Endodermal cell (in vitro differentiated cells): Measurements from ENCODE around the gene KEL. TPM values are rescaled to one million over a fixed set of nuclear protein-coding genes. Genes with fewer than 3 reads are reported as not detected.

Experiments
- DNase-seq: peaks from one replicate; pipeline ENCODE4 v3.0.0-alpha.2; 2017
- H3K27ac ChIP-seq: 2 replicates; pipeline ENCODE4 v1.5.1; 2013; ENCODE audit warnings: mild to moderate bottlenecking, low read depth, low read length, moderate library complexity
- H3K27me3 ChIP-seq: 2 replicates; pipeline ENCODE4 v1.6.1; 2013; ENCODE audit warnings: mild to moderate bottlenecking, low read length, moderate library complexity; ENCODE audit not compliant: insufficient read depth, control insufficient read depth, poor library complexity, severe bottlenecking
- H3K36me3 ChIP-seq: 2 replicates; pipeline ENCODE4 v1.7.0; 2013; ENCODE audit warnings: mild to moderate bottlenecking, low read length, moderate library complexity; ENCODE audit not compliant: control insufficient read depth, insufficient read depth
- H3K4me1 ChIP-seq: one replicate; pipeline ENCODE4 v1.7.0; 2013; ENCODE audit warnings: low read length; ENCODE audit not compliant: control insufficient read depth, insufficient read depth
- H3K4me3 ChIP-seq: 2 replicates; pipeline ENCODE4 v1.5.1; 2013; ENCODE audit warnings: mild to moderate bottlenecking, low read length, moderate library complexity
- H3K9ac ChIP-seq: 2 replicates; pipeline ENCODE4 v1.6.1; 2013; ENCODE audit warnings: mild to moderate bottlenecking, low read length, moderate library complexity; ENCODE audit not compliant: poor library complexity, severe bottlenecking; ENCODE audit errors: extremely low read depth
- H3K9me3 ChIP-seq: 2 replicates; pipeline ENCODE4 v1.6.1; 2013; ENCODE audit warnings: mild to moderate bottlenecking, low read length, moderate library complexity; ENCODE audit not compliant: control insufficient read depth
- H3K27ac Mint-ChIP-seq: 2 replicates; pipeline ENCODE4 v1.8.0; 2020; ENCODE audit warnings: mixed read lengths
- H3K27me3 Mint-ChIP-seq: 2 replicates; pipeline ENCODE4 v1.8.0; 2021; ENCODE audit warnings: mild to moderate bottlenecking, mixed read lengths; ENCODE audit not compliant: insufficient read depth
- H3K36me3 Mint-ChIP-seq: 2 replicates; pipeline ENCODE4 v1.8.0; 2020; ENCODE audit warnings: low read depth, mixed read lengths
- H3K4me1 Mint-ChIP-seq: 2 replicates; pipeline ENCODE4 v1.8.0; 2020; ENCODE audit warnings: mixed read lengths
- H3K4me3 Mint-ChIP-seq: 2 replicates; pipeline ENCODE4 v1.8.0; 2020; ENCODE audit warnings: mild to moderate bottlenecking, moderate library complexity, mixed read lengths
- H3K9me3 Mint-ChIP-seq: 2 replicates; pipeline ENCODE4 v1.8.0; 2020; ENCODE audit warnings: mild to moderate bottlenecking, mixed read lengths
- CTCF ChIP-seq: fragments of 200-600 bp; sonication (generic); conservative IDR thresholded peaks from 2 replicates; pipeline ENCODE4 v1.5.0; 2021; ENCODE audit warnings: antibody characterized with exemption, mild to moderate bottlenecking
- WGBS, 2 experiments: methylation state at CpG; one replicate each; pipeline versions ENCODE4 v1.1.5 to v1.1.7; 2013; ENCODE audit warnings: missing lambda C conversion rate in 2 of 2, mixed read lengths in 1 of 2; ENCODE audit not compliant: insufficient coverage in 1 of 2, insufficient read length in 1 of 2; 5-methylcytosine and 5-hydroxymethylcytosine counted together
- total RNA-seq, 2 donors: library from RNA; stranded (reverse); fragmentation: NEBNext Ultra II Directional in 1 of 2; extraction: Animal tissue kit (Norgen Biotek cat#: 25700) in 1 of 2; gene quantifications; 2 replicates in 1 of 2; 3 replicates in 1 of 2; pipeline ENCODE4 v1.2.1, GENCODE V29; 2021

Gene KEL
- total RNA-seq, 2 donors from 2014 or later, result 79.4 to 86.0 TPM

GRCh38 chr7:142960955-142961512, 1.1 kb downstream of the KEL start:
- peak overlapping the region; percentile 53 for H3K27ac Mint-ChIP-seq
- Histone ChIP-seq H3K9ac (no peak overlapping the region), H3K4me3 (peak overlapping the region; percentile 73), H3K4me1 (peaks cover 12% of the 10 kb centered on the region), H3K27me3 (no peaks in the 10 kb centered on the region), H3K36me3 (no peaks in the 10 kb centered on the region), H3K9me3 (no peaks in the 10 kb centered on the region), H3K27ac (no peak overlapping the region)
- DNase-seq, result no peak
- H3K27me3 Mint-ChIP-seq, result no peaks in the 10 kb centered on the region
- 73 to 89% methylated on average over 5 of the region's 5 CpGs for WGBS, 2 experiments
- H3K4me3 Mint-ChIP-seq, result peak overlapping the region; percentile 70
- peaks cover 84% of the 10 kb centered on the region for H3K4me1 Mint-ChIP-seq
- TF ChIP-seq CTCF, result peak; percentile 65
- peaks cover 36% of the 10 kb centered on the region for H3K36me3 Mint-ChIP-seq
- H3K9me3 Mint-ChIP-seq, result peaks cover 5% of the 10 kb centered on the region

- peaks cover 19% of the 10 kb centered on the region for H3K9me3 Mint-ChIP-seq
- H3K36me3 Mint-ChIP-seq, result peaks cover 51% of the 10 kb centered on the region
- no peak overlapping the region for H3K4me3 ChIP-seq
- H3K27me3 ChIP-seq, result no peaks in the 10 kb centered on the region
- no peak for TF ChIP-seq CTCF
- no peak overlapping the region for H3K27ac ChIP-seq
- H3K4me1 ChIP-seq, result peaks cover 12% of the 10 kb centered on the region
- H3K27ac Mint-ChIP-seq, result peak overlapping the region; percentile 36
- DNase-seq, result no peak
- peaks cover 10% of the 10 kb centered on the region for H3K36me3 ChIP-seq
- H3K4me3 Mint-ChIP-seq, result peak overlapping the region; percentile 70
- H3K9ac ChIP-seq, result no peak overlapping the region
- peaks cover 16% of the 10 kb centered on the region for H3K9me3 ChIP-seq
- peaks cover 2% of the 10 kb centered on the region for H3K27me3 Mint-ChIP-seq
- H3K4me1 Mint-ChIP-seq, result peaks cover 86% of the 10 kb centered on the region
Measured at GRCh38 chr7:142959202-142959601, 3.0 kb downstream of the KEL start.

GRCh38 chr7:142957723-142958122, 4.4 kb downstream of the KEL start:
- Histone ChIP-seq H3K9me3 (peaks cover 18% of the 10 kb centered on the region), H3K4me3 (peak overlapping the region; percentile 33), H3K27me3 (no peaks in the 10 kb centered on the region), H3K9ac (no peak overlapping the region), H3K27ac (no peak overlapping the region), H3K4me1 (peaks cover 12% of the 10 kb centered on the region), H3K36me3 (peaks cover 18% of the 10 kb centered on the region)
- DNase-seq, result no peak
- 78 to 90% methylated on average over 8 of the region's 8 CpGs for WGBS, 2 experiments
- peaks cover 23% of the 10 kb centered on the region for H3K9me3 Mint-ChIP-seq
- H3K27me3 Mint-ChIP-seq, result peaks cover 2% of the 10 kb centered on the region
- H3K4me3 Mint-ChIP-seq, result peak overlapping the region; percentile 19
- H3K27ac Mint-ChIP-seq, result peak overlapping the region; percentile 90
- peaks cover 66% of the 10 kb centered on the region for H3K36me3 Mint-ChIP-seq
- TF ChIP-seq CTCF, result no peak
- peaks cover 71% of the 10 kb centered on the region for H3K4me1 Mint-ChIP-seq
